ENCODE measurements around the gene NOSTRIN. TPM values are rescaled to one million over a fixed set of nuclear protein-coding genes. Genes with fewer than 3 reads are reported as not detected.

The NOSTRIN gene, protein sequence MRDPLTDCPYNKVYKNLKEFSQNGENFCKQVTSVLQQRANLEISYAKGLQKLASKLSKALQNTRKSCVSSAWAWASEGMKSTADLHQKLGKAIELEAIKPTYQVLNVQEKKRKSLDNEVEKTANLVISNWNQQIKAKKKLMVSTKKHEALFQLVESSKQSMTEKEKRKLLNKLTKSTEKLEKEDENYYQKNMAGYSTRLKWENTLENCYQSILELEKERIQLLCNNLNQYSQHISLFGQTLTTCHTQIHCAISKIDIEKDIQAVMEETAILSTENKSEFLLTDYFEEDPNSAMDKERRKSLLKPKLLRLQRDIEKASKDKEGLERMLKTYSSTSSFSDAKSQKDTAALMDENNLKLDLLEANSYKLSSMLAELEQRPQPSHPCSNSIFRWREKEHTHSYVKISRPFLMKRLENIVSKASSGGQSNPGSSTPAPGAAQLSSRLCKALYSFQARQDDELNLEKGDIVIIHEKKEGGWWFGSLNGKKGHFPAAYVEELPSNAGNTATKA
- total RNA-seq (2013): 0.96 TPM
- not detected for polyA plus RNA-seq
- not detected in 2 replicates for polyA minus RNA-seq
- total RNA-seq: 0 to 2.5 (median 0.20) reads per million in 11 experiments

- H3K36me3 Mint-ChIP-seq: no peaks in the 10 kb centered on the region
- TF ChIP-seq, protein P1, sequence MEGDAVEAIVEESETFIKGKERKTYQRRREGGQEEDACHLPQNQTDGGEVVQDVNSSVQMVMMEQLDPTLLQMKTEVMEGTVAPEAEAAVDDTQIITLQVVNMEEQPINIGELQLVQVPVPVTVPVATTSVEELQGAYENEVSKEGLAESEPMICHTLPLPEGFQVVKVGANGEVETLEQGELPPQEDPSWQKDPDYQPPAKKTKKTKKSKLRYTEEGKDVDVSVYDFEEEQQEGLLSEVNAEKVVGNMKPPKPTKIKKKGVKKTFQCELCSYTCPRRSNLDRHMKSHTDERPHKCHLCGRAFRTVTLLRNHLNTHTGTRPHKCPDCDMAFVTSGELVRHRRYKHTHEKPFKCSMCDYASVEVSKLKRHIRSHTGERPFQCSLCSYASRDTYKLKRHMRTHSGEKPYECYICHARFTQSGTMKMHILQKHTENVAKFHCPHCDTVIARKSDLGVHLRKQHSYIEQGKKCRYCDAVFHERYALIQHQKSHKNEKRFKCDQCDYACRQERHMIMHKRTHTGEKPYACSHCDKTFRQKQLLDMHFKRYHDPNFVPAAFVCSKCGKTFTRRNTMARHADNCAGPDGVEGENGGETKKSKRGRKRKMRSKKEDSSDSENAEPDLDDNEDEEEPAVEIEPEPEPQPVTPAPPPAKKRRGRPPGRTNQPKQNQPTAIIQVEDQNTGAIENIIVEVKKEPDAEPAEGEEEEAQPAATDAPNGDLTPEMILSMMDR (IDR thresholded peaks at IDR 0.05): no peak
- Histone ChIP-seq H3K36me3 (replicated peaks in 1 of 2; ENCODE audit: control insufficient read depth in 1 of 2, insufficient read depth in 2 of 2, low read length in 2 of 2) (no peaks in the 10 kb centered on the region), H3K9me3 (replicated peaks in 1 of 2; ENCODE audit: control insufficient read depth in 1 of 2, insufficient read depth in 1 of 2, low read length in 2 of 2) (no peaks in the 10 kb centered on the region), H3K27ac (ENCODE audit: low read depth in 1 of 2, low read length in 2 of 2) (no peak within 1 kb of the TSS), H3K4me2 (replicated peaks; ENCODE audit: extremely low read depth, low read length, poor library complexity, severe bottlenecking) (no peak within 1 kb of the TSS), H3K9ac (ENCODE audit: insufficient read depth, low read length, poor library complexity, severe bottlenecking) (no peak within 1 kb of the TSS), H3K79me2 (ENCODE audit: insufficient read depth, low read length) (no peaks in the 10 kb centered on the region), H3K4me3 (replicated peaks in 1 of 3; ENCODE audit: low read depth in 2 of 3, low read length in 3 of 3) (no peak within 1 kb of the TSS), H3K27me3 (ENCODE audit: control insufficient read depth in 2 of 2, insufficient read depth in 2 of 2, low read length in 2 of 2) (no peaks in the 10 kb centered on the region), H3K4me1 (ENCODE audit: control insufficient read depth in 1 of 2, insufficient read depth in 2 of 2, low read length in 2 of 2) (no peaks in the 10 kb centered on the region), H4K20me1 (ENCODE audit: insufficient read depth, low read length) (no peaks in the 10 kb centered on the region), H2AFZ (ENCODE audit: insufficient read depth, low read depth, low read length, poor library complexity, severe bottlenecking) (no peak within 1 kb of the TSS)
- peaks cover 0 to 1% (median 0%) of the 10 kb centered on the region in 7 donors for H3K9me3 Mint-ChIP-seq
- whole genome bisulfite sequencing (ENCODE audit: insufficient coverage): 72% methylated on average over 7 of the region's 10 CpGs
- H3K4me1 Mint-ChIP-seq: no peaks in the 10 kb centered on the region
- H3K27me3 Mint-ChIP-seq (ENCODE audit: low read depth in 3 of 3): peaks cover 0 to 2% (median 1%) of the 10 kb centered on the region in 3 donors
- no peak for DNase-seq
- H3K4me3 Mint-ChIP-seq: no peak within 1 kb of the TSS
- H3K27ac Mint-ChIP-seq: no peak within 1 kb of the TSS
- intact Hi-C loops (cut with micrococcal nuclease): no loop called here
These were observed at the start of gene NOSTRIN for GRCh38 chr2:168801961-168802858. Gene NOSTRIN, plus strand, starts transcription at chr2:168802637. Its CDS starts 10 bp downstream, at chr2:168802647.

DNA sequence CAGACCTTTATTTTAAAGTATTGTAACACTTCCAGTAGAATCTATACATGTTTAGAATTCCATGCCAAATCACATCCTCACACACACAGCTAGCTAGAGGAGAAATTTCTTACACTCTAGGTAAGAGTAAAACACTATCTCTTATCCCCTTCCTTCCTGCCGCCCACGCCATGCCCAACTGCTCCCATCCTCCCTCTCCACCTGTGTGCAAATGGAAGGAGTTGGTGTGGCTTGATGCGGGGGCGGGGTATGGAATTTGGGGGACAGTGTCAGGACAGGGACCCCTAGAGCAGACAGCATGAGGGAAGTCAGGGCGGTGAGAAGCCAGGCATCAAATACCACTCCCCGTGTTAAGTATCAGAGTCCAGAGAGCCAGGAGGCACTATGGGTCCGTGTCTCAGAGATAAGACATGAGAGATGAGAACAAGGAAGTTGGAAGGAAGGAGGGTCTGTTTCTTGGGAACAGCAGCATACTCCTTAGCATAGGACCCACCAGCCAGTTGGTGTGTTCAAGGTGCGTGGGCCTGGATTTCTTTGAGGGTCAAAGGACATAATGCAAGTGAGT lies 48.6 kb upstream of the NOSTRIN start:
- Histone ChIP-seq H4K20me1 (ENCODE audit: insufficient read depth, low read length) (no peaks in the 10 kb centered on the region), H3K36me3 (replicated peaks in 1 of 2; ENCODE audit: control insufficient read depth in 1 of 2, insufficient read depth in 2 of 2, low read length in 2 of 2) (peaks cover 23 to 67% of the 10 kb centered on the region in 2 donors), H3K27me3 (ENCODE audit: control insufficient read depth in 2 of 2, insufficient read depth in 2 of 2, low read length in 2 of 2) (no peaks in the 10 kb centered on the region), H3K4me2 (replicated peaks; ENCODE audit: extremely low read depth, low read length, poor library complexity, severe bottlenecking) (no peak overlapping the region), H3K9me3 (replicated peaks in 1 of 2; ENCODE audit: control insufficient read depth in 1 of 2, insufficient read depth in 1 of 2, low read length in 2 of 2) (no peaks in the 10 kb centered on the region), H3K27ac (ENCODE audit: low read depth in 1 of 2, low read length in 2 of 2) (no peak overlapping the region), H3K4me3 (replicated peaks in 1 of 3; ENCODE audit: low read depth in 2 of 3, low read length in 3 of 3) (no peak overlapping the region), H3K79me2 (ENCODE audit: insufficient read depth, low read length) (no peaks in the 10 kb centered on the region), H3K9ac (ENCODE audit: insufficient read depth, low read length, poor library complexity, severe bottlenecking) (no peak overlapping the region), H3K4me1 (ENCODE audit: control insufficient read depth in 1 of 2, insufficient read depth in 2 of 2, low read length in 2 of 2) (no peaks in the 10 kb centered on the region), H2AFZ (ENCODE audit: insufficient read depth, low read depth, low read length, poor library complexity, severe bottlenecking) (no peak overlapping the region)
- peak overlapping the region in 2 of 7 donors; percentile 39 to 64 for H3K27ac Mint-ChIP-seq
- intact Hi-C loops (cut with micrococcal nuclease): no loop called here
- no peak overlapping the region for H3K4me3 Mint-ChIP-seq
- no peak for DNase-seq
- H3K27me3 Mint-ChIP-seq (ENCODE audit: low read depth in 3 of 3): peaks cover 0 to 2% (median 0%) of the 10 kb centered on the region in 3 donors
- TF ChIP-seq, protein P1 (IDR thresholded peaks at IDR 0.05): no peak
- peaks cover 52 to 78% of the 10 kb centered on the region in 2 donors for H3K36me3 Mint-ChIP-seq
- WGBS (ENCODE audit: insufficient coverage): 89% methylated on average over 3 of the region's 8 CpGs
- no peaks in the 10 kb centered on the region for H3K9me3 Mint-ChIP-seq
- H3K4me1 Mint-ChIP-seq: peaks cover 17% of the 10 kb centered on the region
